Omental fat pad (tissue), 4 donors: ENCODE results near the gene COA8. TPM values are rescaled to one million over a fixed set of nuclear protein-coding genes. Genes with fewer than 3 reads are reported as not detected.
A peak's percentile ranks its signal among the peaks of the same experiment; 100 is the strongest.

Experiments
- ATAC-seq: fragments of 150-250 bp; one replicate; pipeline ENCODE4 v1.9.1; 2016; ENCODE audit warnings: mild to moderate bottlenecking, moderate library complexity; ENCODE audit not compliant: low FRiP score
- DNase-seq: peaks from one replicate; pipeline ENCODE4 v3.0.0-alpha.2; 2019; ENCODE audit warnings: low spot score
- total RNA-seq, 4 donors: library from RNA; depleted of rRNA; stranded (reverse); fragments of >200 nt; gene quantifications; one replicate each; pipeline ENCODE4 v1.1.0, GENCODE V29; 2016
- TF ChIP-seq, protein P1 (sequence below), 3 donors: fragments of 450-650 bp; IDR thresholded peaks; one replicate each; pipeline ENCODE4 v1.5.1; 2016 to 2017; ENCODE audit warnings: antibody characterized with exemption in 3 of 3, mild to moderate bottlenecking in 3 of 3, moderate library complexity in 2 of 3

COA8 gene
- total RNA-seq, 4 donors from 2014 or later, result 15.3 to 61.5 (median 27.5) TPM

GRCh38 chr14:103556946-103557758 is 5.6 kb upstream of the COA8 start:
- TF ChIP-seq, protein P1, sequence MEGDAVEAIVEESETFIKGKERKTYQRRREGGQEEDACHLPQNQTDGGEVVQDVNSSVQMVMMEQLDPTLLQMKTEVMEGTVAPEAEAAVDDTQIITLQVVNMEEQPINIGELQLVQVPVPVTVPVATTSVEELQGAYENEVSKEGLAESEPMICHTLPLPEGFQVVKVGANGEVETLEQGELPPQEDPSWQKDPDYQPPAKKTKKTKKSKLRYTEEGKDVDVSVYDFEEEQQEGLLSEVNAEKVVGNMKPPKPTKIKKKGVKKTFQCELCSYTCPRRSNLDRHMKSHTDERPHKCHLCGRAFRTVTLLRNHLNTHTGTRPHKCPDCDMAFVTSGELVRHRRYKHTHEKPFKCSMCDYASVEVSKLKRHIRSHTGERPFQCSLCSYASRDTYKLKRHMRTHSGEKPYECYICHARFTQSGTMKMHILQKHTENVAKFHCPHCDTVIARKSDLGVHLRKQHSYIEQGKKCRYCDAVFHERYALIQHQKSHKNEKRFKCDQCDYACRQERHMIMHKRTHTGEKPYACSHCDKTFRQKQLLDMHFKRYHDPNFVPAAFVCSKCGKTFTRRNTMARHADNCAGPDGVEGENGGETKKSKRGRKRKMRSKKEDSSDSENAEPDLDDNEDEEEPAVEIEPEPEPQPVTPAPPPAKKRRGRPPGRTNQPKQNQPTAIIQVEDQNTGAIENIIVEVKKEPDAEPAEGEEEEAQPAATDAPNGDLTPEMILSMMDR (IDR thresholded peaks at IDR 0.05), result no peak
- ATAC-seq (no peak), DNase-seq (no peak)

GRCh38 chr14:103558071-103558882 is 4.5 kb upstream of the COA8 start:
- peak; percentile 58 for DNase-seq
- peak; percentile 63 for ATAC-seq
- TF ChIP-seq, protein P1 (IDR thresholded peaks at IDR 0.05), result no peak

- ATAC-seq (no peak), DNase-seq (no peak)
- TF ChIP-seq, protein P1 (IDR thresholded peaks at IDR 0.05), result no peak
Observed at GRCh38 chr14:103559766-103560165, 3.0 kb upstream of the COA8 start.

GRCh38 chr14:103560691-103561090 is 2.1 kb upstream of the COA8 start:
- DNase-seq, result no peak
- TF ChIP-seq, protein P1 (IDR thresholded peaks at IDR 0.05), result no peak
- ATAC-seq, result no peak

GRCh38 chr14:103561381-103562178 is 1.2 kb upstream of the COA8 start:
- TF ChIP-seq, protein P1 (IDR thresholded peaks at IDR 0.05), result no peak
- DNase-seq (no peak), ATAC-seq (peak; percentile 11)

DNA sequence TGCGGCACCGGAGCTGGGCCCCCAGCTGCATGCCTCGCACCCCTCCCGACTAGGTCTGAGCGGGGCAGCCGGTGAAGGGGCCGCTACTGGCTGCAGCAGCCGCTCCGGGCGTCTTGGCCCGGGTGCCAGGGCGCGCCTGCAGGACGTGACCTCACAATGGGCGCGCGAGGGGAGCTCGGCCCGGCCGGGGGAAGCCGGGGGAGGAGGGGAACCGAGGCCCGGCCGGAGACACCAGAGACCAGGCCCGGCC is 656 bp upstream of the COA8 start:
- DNase-seq (no peak), ATAC-seq (peak; percentile 46)

More for the DNA sequence above, 656 bp upstream of the COA8 start:
- TF ChIP-seq, protein P1 (IDR thresholded peaks at IDR 0.05), result no peak
